ENCODE measurements around the gene PHLDB1. TPM values are rescaled to one million over a fixed set of nuclear protein-coding genes. Genes with fewer than 3 reads are reported as not detected.
"Not testable (repeated sequence)": the region's sequence is repeated elsewhere in the genome, so short reads cannot be mapped to it uniquely, and the experiment has no call there.

PHLDB1 gene
- total and polyA plus RNA-seq, 4 donors, result 27.3 to 90.5 (median 76.1) TPM

- 93 to 100% methylated on average over 2 of the region's 2 CpGs for WGBS, 2 donors
- ATAC-seq (ENCODE audit: insufficient read depth, low FRiP score), result no peak
Measured at GRCh38 chr11:118569670-118570069, 37.7 kb upstream of the PHLDB1 start.

GRCh38 chr11:118570787-118571186, 36.6 kb upstream of the PHLDB1 start:
- H3K36me3 ChIP-seq (ENCODE audit: control insufficient read depth in 4 of 4, insufficient read depth in 4 of 4, low read length in 4 of 4), result peaks cover 0 to 9% (median 0%) of the 10 kb centered on the region in 4 donors
- H3K9me3 ChIP-seq (ENCODE audit: control insufficient read depth in 4 of 4, insufficient read depth in 3 of 4, low read length in 3 of 4), result no peaks in the 10 kb centered on the region
- H3K27ac ChIP-seq (ENCODE audit: low read depth in 1 of 2, low read length in 1 of 2), result no peak overlapping the region
- DNase-seq (no peak), ATAC-seq (ENCODE audit: insufficient read depth, low FRiP score) (no peak)
- H3K4me3 ChIP-seq, result no peak overlapping the region
- TF ChIP-seq CTCF (IDR thresholded peaks at IDR 0.05; ENCODE audit: control extremely low read depth, extremely low read depth), result no peak
- no peak overlapping the region for H3K9ac ChIP-seq (ENCODE audit: insufficient read depth in 1 of 2, low read length in 2 of 2)
- H3K4me1 ChIP-seq (ENCODE audit: control insufficient read depth in 5 of 5, insufficient read depth in 5 of 5, low read length in 5 of 5), result peaks cover 2 to 25% (median 8%) of the 10 kb centered on the region in 5 donors
- no peaks in the 10 kb centered on the region for H3K27me3 ChIP-seq (ENCODE audit: control insufficient read depth in 3 of 3, insufficient read depth in 3 of 3, low read length in 2 of 3)
- WGBS, 2 donors, result 99 to 100% methylated on average over 1 of the region's 1 CpG

More at GRCh38 chr11:118569670-118570069, 37.7 kb upstream of the PHLDB1 start:
- Histone ChIP-seq H3K9me3 (ENCODE audit: control insufficient read depth in 4 of 4, insufficient read depth in 3 of 4, low read length in 3 of 4) (no peaks in the 10 kb centered on the region), H3K9ac (ENCODE audit: insufficient read depth in 1 of 2, low read length in 2 of 2) (no peak overlapping the region), H3K27ac (ENCODE audit: low read depth in 1 of 2, low read length in 1 of 2) (no peak overlapping the region), H3K4me3 (no peak overlapping the region), H3K4me1 (ENCODE audit: control insufficient read depth in 5 of 5, insufficient read depth in 5 of 5, low read length in 5 of 5) (peaks cover 0 to 23% (median 4%) of the 10 kb centered on the region in 5 donors), H3K27me3 (ENCODE audit: control insufficient read depth in 3 of 3, insufficient read depth in 3 of 3, low read length in 2 of 3) (no peaks in the 10 kb centered on the region), H3K36me3 (ENCODE audit: control insufficient read depth in 4 of 4, insufficient read depth in 4 of 4, low read length in 4 of 4) (peaks cover 0 to 9% (median 0%) of the 10 kb centered on the region in 4 donors)
- TF ChIP-seq CTCF (IDR thresholded peaks at IDR 0.05; ENCODE audit: control extremely low read depth, extremely low read depth), result no peak
- no peak for DNase-seq

- Histone ChIP-seq H3K4me3 (peak overlapping the region; percentile 35), H3K9ac (ENCODE audit: insufficient read depth in 1 of 2, low read length in 2 of 2) (peak overlapping the region in 1 of 2 donors; percentile 85), H3K27ac (ENCODE audit: low read depth in 1 of 2, low read length in 1 of 2) (peak overlapping the region; percentile 93 to 100), H3K4me1 (ENCODE audit: control insufficient read depth in 5 of 5, insufficient read depth in 5 of 5, low read length in 5 of 5) (peaks cover 2 to 29% (median 8%) of the 10 kb centered on the region in 5 donors)
- H3K9me3 ChIP-seq (ENCODE audit: control insufficient read depth in 4 of 4, insufficient read depth in 3 of 4, low read length in 3 of 4); H3K27me3 ChIP-seq (ENCODE audit: control insufficient read depth in 3 of 3, insufficient read depth in 3 of 3, low read length in 2 of 3); H3K36me3 ChIP-seq (ENCODE audit: control insufficient read depth in 4 of 4, insufficient read depth in 4 of 4, low read length in 4 of 4); ATAC-seq (ENCODE audit: insufficient read depth, low FRiP score): not testable (repeated sequence)
- 6 to 7% methylated on average over 15 of the region's 15 CpGs for whole genome bisulfite sequencing, 2 donors
- peak in 2 of 3 donors; percentile 23 to 25 for DNase-seq
Measured at GRCh38 chr11:118571701-118572060, 35.7 kb upstream of the PHLDB1 start.

GRCh38 chr11:118572061-118572980, 35.1 kb upstream of the PHLDB1 start, which contains the start of gene ARCN1:
Gene ARCN1 (plus strand): TSS chr11:118572409. CDS start chr11:118572548, 139 bp downstream.
- TF ChIP-seq CTCF (IDR thresholded peaks at IDR 0.05; ENCODE audit: control extremely low read depth, extremely low read depth), result no peak
- WGBS, 2 donors, result 0 to 1% methylated on average over 48 to 54 of the region's 55 CpGs
- peak; percentile 88 for ATAC-seq (ENCODE audit: insufficient read depth, low FRiP score)
- Histone ChIP-seq H3K4me3 (peak within 1 kb of the TSS; percentile 100), H3K9me3 (ENCODE audit: control insufficient read depth in 4 of 4, insufficient read depth in 3 of 4, low read length in 3 of 4) (no peaks in the 10 kb centered on the region), H3K27ac (ENCODE audit: low read depth in 1 of 2, low read length in 1 of 2) (peak within 1 kb of the TSS; percentile 93 to 100), H3K4me1 (ENCODE audit: control insufficient read depth in 5 of 5, insufficient read depth in 5 of 5, low read length in 5 of 5) (peaks cover 2 to 29% (median 8%) of the 10 kb centered on the region in 5 donors), H3K36me3 (ENCODE audit: control insufficient read depth in 4 of 4, insufficient read depth in 4 of 4, low read length in 4 of 4) (peaks cover 0 to 9% (median 1%) of the 10 kb centered on the region in 4 donors), H3K27me3 (ENCODE audit: control insufficient read depth in 3 of 3, insufficient read depth in 3 of 3, low read length in 2 of 3) (no peaks in the 10 kb centered on the region), H3K9ac (ENCODE audit: insufficient read depth in 1 of 2, low read length in 2 of 2) (peak within 1 kb of the TSS; percentile 85 to 90)
- DNase-seq, result peak; percentile 91 to 94 (median 91)
